HEK293 (cell line): ENCODE data around the gene RHBG.

ENCODE experiments used
- CTCF ChIA-PET: fragments of 350-600 bp; formaldehyde crosslinking; extraction: SDS; loops from one replicate; lab custom pipeline; 2021; ENCODE audit warnings: antibody characterized with exemption; lab: Yijun Ruan, JAX
- POLR2A ChIA-PET: fragments of 300-600 bp; formaldehyde crosslinking; extraction: SDS; loops from one replicate; lab custom pipeline; 2020; ENCODE audit warnings: antibody characterized with exemption, inconsistent platforms; lab: Yijun Ruan, JAX
- H3K27ac ChIP-seq: fragments of 200-500 bp; sonication (Bioruptor generic); 2 replicates; pipeline ENCODE4 v1.5.1; 2014; ENCODE audit warnings: low read depth, low read length, control low read depth, inconsistent platforms; ENCODE audit errors: extremely low read depth
- H3K36me3 ChIP-seq, 2 experiments: fragments of 200-500 bp in 1 of 2; sonication (Bioruptor generic) in 1 of 2; 1 replicate in 1 of 2; 2 replicates in 1 of 2; pipeline ENCODE4 v1.5.1; 2014 to 2017; ENCODE audit warnings: inconsistent platforms in 2 of 2, low read length in 2 of 2; ENCODE audit not compliant: control insufficient read depth in 2 of 2, insufficient read depth in 1 of 2
- H3K4me1 ChIP-seq: fragments of 200-500 bp; sonication (Bioruptor generic); 2 replicates; pipeline ENCODE4 v1.5.1; 2014; ENCODE audit warnings: mild to moderate bottlenecking, low read length, inconsistent platforms; ENCODE audit not compliant: control insufficient read depth, insufficient read depth
- H3K4me3 ChIP-seq: 2 replicates; pipeline ENCODE4 v1.5.1; 2011; ENCODE audit warnings: low read depth, mild to moderate bottlenecking, control low read depth, low read length, moderate library complexity
- H3K9me3 ChIP-seq: fragments of 200-500 bp; sonication (Bioruptor generic); 2 replicates; pipeline ENCODE4 v1.5.1; 2014; ENCODE audit warnings: low read depth, low read length, inconsistent platforms; ENCODE audit not compliant: control insufficient read depth, insufficient read depth
- ATF2 ChIP-seq: fragments of 450-650 bp; formaldehyde crosslinking; IDR thresholded peaks from 2 replicates; pipeline ENCODE4 v1.5.1; 2016; ENCODE audit warnings: missing biosample characterization, missing genetic modification characterization, low read depth
- BCL11A ChIP-seq: fragments of 450-650 bp; formaldehyde crosslinking; IDR thresholded peaks from 2 replicates; pipeline ENCODE4 v1.5.1; 2016; ENCODE audit warnings: low read depth, missing biosample characterization, missing genetic modification characterization
- CTCF ChIP-seq: fragments of 450-650 bp; formaldehyde crosslinking; IDR thresholded peaks from 2 replicates; pipeline ENCODE4 v1.5.1; 2016; ENCODE audit warnings: missing biosample characterization, missing genetic modification characterization
- KLF1 ChIP-seq: fragments of 450-650 bp; formaldehyde crosslinking; IDR thresholded peaks from 2 replicates; pipeline ENCODE4 v1.5.1; 2016; ENCODE audit warnings: missing biosample characterization, missing genetic modification characterization
- MZF1 ChIP-seq: fragments of 450-650 bp; formaldehyde crosslinking; IDR thresholded peaks from 2 replicates; pipeline ENCODE4 v1.5.1; 2017; ENCODE audit warnings: missing biosample characterization, missing genetic modification characterization, borderline replicate concordance
- ZBTB48 ChIP-seq: fragments of 450-650 bp; formaldehyde crosslinking; IDR thresholded peaks from 2 replicates; pipeline ENCODE4 v1.5.1; 2016; ENCODE audit warnings: missing biosample characterization, missing genetic modification characterization
- ZEB2 ChIP-seq: fragments of 450-650 bp; formaldehyde crosslinking; IDR thresholded peaks from 2 replicates; pipeline ENCODE4 v1.5.1; 2016; ENCODE audit warnings: missing biosample characterization, missing genetic modification characterization
- ZNF2 ChIP-seq: fragments of 450-650 bp; formaldehyde crosslinking; IDR thresholded peaks from 2 replicates; pipeline ENCODE4 v1.5.1; 2016; ENCODE audit warnings: missing biosample characterization, missing genetic modification characterization
- ZNF394 ChIP-seq: fragments of 450-650 bp; formaldehyde crosslinking; IDR thresholded peaks from 2 replicates; pipeline ENCODE4 v1.5.1; 2016; ENCODE audit warnings: missing biosample characterization, missing genetic modification characterization, mild to moderate bottlenecking, moderate library complexity, borderline replicate concordance
- ZNF423 ChIP-seq: fragments of 450-650 bp; formaldehyde crosslinking; IDR thresholded peaks from 2 replicates; pipeline ENCODE4 v1.5.1; 2016; ENCODE audit warnings: missing biosample characterization, missing genetic modification characterization
- ZNF433 ChIP-seq: fragments of 450-650 bp; formaldehyde crosslinking; IDR thresholded peaks from 2 replicates; pipeline ENCODE4 v1.5.1; 2016; ENCODE audit warnings: missing biosample characterization, missing genetic modification characterization, low read depth
- ZNF48 ChIP-seq: fragments of 450-650 bp; formaldehyde crosslinking; IDR thresholded peaks from 2 replicates; pipeline ENCODE4 v1.5.1; 2016; ENCODE audit warnings: missing biosample characterization, missing genetic modification characterization
- ZNF561 ChIP-seq: fragments of 450-650 bp; IDR thresholded peaks from 2 replicates; pipeline ENCODE4 v1.5.1; 2018; ENCODE audit warnings: missing biosample characterization, missing genetic modification characterization, borderline replicate concordance
- ZNF654 ChIP-seq: fragments of 450-650 bp; formaldehyde crosslinking; IDR thresholded peaks from 2 replicates; pipeline ENCODE4 v1.5.1; 2016; ENCODE audit warnings: low read depth, missing biosample characterization, missing genetic modification characterization
- ZNF664 ChIP-seq: fragments of 450-650 bp; formaldehyde crosslinking; IDR thresholded peaks from 2 replicates; pipeline ENCODE4 v1.5.1; 2016; ENCODE audit warnings: missing biosample characterization, missing genetic modification characterization
- ZNF677 ChIP-seq: fragments of 450-650 bp; IDR thresholded peaks from 2 replicates; pipeline ENCODE4 v1.5.0; 2018; ENCODE audit warnings: missing biosample characterization, mild to moderate bottlenecking, missing genetic modification characterization, moderate library complexity
- ZSCAN18 ChIP-seq: fragments of 450-650 bp; formaldehyde crosslinking; IDR thresholded peaks from 2 replicates; pipeline ENCODE4 v1.5.1; 2016; ENCODE audit warnings: missing biosample characterization, missing genetic modification characterization
- TF ChIP-seq, protein P1 (sequence below): IDR thresholded peaks from 2 replicates; pipeline ENCODE4 v1.6.1; 2011; ENCODE audit warnings: mild to moderate bottlenecking, low read depth, low read length, borderline replicate concordance
- TF ChIP-seq, protein P2 (sequence below): fragments of 450-650 bp; formaldehyde crosslinking; IDR thresholded peaks from 2 replicates; pipeline ENCODE4 v1.5.1; 2016; ENCODE audit warnings: missing biosample characterization, missing genetic modification characterization

The RHBG gene

DNA sequence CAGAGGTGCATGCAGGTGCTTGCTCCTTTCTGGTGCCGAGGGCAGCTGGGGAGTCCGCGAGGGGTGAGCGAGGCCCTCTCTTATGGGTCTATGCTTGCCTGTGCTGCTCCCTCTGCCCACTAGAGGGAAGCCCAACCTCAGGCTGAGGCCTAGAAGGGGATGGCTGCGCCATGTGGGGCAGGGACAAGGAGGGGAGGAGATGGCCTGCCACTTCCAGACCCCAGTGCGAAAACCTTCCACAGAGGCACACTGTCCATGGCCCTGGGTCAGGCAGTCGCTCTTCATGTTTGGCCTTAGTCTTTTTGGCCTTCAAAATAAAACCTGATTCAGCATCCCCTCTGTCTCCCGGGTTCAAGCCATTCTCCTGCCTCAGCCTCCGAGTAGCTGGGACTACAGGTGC lies 14.0 kb downstream of the RHBG start (continued):
- TF ChIP-seq ZNF654 (peak; percentile 78), ZSCAN18 (no peak), CTCF (tag by site-specific recombination) (peak; percentile 83), ZNF664 (tag by site-specific recombination) (no peak), MZF1 (tag by site-specific recombination) (peak; percentile 49; the same call in 1 of the 2 replicates)
- TF ChIP-seq, protein P1, sequence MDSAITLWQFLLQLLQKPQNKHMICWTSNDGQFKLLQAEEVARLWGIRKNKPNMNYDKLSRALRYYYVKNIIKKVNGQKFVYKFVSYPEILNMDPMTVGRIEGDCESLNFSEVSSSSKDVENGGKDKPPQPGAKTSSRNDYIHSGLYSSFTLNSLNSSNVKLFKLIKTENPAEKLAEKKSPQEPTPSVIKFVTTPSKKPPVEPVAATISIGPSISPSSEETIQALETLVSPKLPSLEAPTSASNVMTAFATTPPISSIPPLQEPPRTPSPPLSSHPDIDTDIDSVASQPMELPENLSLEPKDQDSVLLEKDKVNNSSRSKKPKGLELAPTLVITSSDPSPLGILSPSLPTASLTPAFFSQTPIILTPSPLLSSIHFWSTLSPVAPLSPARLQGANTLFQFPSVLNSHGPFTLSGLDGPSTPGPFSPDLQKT, result no peak
- TF ChIP-seq, all 188 proteins: peak for 8

DNA sequence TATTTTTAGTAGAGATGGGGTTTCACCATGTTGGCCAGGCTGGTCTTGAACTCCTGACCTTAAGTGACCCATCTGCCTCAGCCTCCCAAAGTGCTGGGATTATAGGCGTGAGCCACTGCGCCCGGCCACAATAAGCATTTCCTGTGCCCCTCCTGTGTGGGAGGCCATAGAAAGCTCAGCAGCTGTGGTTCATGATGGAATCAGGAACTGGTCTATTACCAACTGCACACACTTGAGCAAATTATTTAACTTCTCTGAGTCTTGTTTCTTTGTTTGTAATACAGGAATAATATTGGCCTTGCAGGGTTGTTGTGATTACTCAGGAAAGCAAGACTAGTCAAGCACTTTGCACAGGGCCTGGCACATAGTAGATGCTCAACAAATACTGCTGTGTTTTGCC lies 15.0 kb downstream of the RHBG start:
- POLR2A ChIA-PET, result no interaction called here

GRCh38 chr1:156384658-156385057 lies 15.6 kb downstream of the RHBG start:
- CTCF ChIA-PET, result interaction anchor here (0.6 to 17.5 kb wide), 15 partner anchors 9 to 227 kb away, joined by 3 to 439 read pairs (median 5); no protein-coding TSS in a partner anchor
- no peaks in the 10 kb centered on the region for H3K4me1 ChIP-seq
- H3K9me3 ChIP-seq, result no peaks in the 10 kb centered on the region
- no peak overlapping the region for H3K27ac ChIP-seq
- no peaks in the 10 kb centered on the region for H3K36me3 ChIP-seq
- POLR2A ChIA-PET, result no interaction called here
- TF ChIP-seq ZEB2 (tag by site-specific recombination) (no peak), ZNF677 (tag by site-specific recombination) (peak; percentile 51; the same call in 1 of the 2 replicates)
- H3K4me3 ChIP-seq, result no peak overlapping the region

More for the DNA sequence above, 15.0 kb downstream of the RHBG start:
- Histone ChIP-seq H3K27ac (no peak overlapping the region), H3K4me3 (no peak overlapping the region), H3K36me3 (no peaks in the 10 kb centered on the region), H3K4me1 (no peaks in the 10 kb centered on the region), H3K9me3 (no peaks in the 10 kb centered on the region)
- CTCF ChIA-PET, result interaction anchor here (0.7 to 17.5 kb wide), 9 partner anchors 10 to 1159 kb away, joined by 3 to 439 read pairs (median 3); no protein-coding TSS in a partner anchor
- TF ChIP-seq ZNF654, result no peak
- TF ChIP-seq ZBTB48 (tag by site-specific recombination), result no peak
- peak; percentile 78 for TF ChIP-seq ZNF664 (tag by site-specific recombination)
- TF ChIP-seq, protein P2, sequence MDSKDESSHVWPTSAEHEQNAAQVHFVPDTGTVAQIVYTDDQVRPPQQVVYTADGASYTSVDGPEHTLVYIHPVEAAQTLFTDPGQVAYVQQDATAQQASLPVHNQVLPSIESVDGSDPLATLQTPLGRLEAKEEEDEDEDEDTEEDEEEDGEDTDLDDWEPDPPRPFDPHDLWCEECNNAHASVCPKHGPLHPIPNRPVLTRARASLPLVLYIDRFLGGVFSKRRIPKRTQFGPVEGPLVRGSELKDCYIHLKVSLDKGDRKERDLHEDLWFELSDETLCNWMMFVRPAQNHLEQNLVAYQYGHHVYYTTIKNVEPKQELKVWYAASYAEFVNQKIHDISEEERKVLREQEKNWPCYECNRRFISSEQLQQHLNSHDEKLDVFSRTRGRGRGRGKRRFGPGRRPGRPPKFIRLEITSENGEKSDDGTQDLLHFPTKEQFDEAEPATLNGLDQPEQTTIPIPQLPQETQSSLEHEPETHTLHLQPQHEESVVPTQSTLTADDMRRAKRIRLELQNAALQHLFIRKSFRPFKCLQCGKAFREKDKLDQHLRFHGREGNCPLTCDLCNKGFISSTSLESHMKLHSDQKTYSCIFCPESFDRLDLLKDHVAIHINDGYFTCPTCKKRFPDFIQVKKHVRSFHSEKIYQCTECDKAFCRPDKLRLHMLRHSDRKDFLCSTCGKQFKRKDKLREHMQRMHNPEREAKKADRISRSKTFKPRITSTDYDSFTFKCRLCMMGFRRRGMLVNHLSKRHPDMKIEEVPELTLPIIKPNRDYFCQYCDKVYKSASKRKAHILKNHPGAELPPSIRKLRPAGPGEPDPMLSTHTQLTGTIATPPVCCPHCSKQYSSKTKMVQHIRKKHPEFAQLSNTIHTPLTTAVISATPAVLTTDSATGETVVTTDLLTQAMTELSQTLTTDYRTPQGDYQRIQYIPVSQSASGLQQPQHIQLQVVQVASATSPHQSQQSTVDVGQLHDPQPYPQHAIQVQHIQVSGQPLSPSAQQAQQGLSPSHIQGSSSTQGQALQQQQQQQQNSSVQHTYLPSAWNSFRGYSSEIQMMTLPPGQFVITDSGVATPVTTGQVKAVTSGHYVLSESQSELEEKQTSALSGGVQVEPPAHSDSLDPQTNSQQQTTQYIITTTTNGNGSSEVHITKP, result no peak

DNA sequence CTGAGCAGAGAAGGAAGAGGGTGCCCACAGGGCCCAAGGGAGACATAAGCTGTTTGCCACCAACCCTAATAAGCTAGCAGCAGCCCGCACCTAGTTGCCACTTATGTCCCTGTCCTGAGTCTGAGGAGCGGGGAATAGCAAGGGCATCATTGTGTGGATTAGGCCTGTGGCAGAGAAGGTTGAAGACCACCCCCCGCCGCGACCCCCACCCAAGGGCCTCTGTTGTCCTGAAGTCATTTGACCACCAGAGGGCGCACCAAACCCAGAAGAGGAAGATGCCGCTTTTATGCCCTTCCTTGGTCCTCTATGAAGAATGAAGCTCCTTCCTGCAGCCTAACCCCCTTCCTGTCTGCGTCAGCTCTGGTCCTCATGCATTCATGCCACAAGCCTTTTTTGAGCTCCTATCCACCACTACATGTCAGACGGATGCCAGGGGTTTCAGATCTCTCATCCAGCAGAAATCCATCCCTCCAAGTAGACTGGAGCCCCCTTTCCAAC lies 16.6 kb downstream of the RHBG start:
- no peak overlapping the region for H3K27ac ChIP-seq
- H3K4me1 ChIP-seq, result no peaks in the 10 kb centered on the region
- H3K4me3 ChIP-seq, result no peak overlapping the region
- POLR2A ChIA-PET, result interaction anchor here (0.7 to 2.4 kb wide), 3 partner anchors 49 to 72 kb away, joined by 4 to 13 read pairs (median 7); no protein-coding TSS in a partner anchor
- CTCF ChIA-PET, result interaction anchor here (0.6 to 17.5 kb wide), 69 partner anchors 8 to 728 kb away, joined by 3 to 439 read pairs (median 5); partner anchors contain the start of genes MEF2D and TTC24
- H3K9me3 ChIP-seq, result no peaks in the 10 kb centered on the region
- no peaks in the 10 kb centered on the region for H3K36me3 ChIP-seq
- TF ChIP-seq KLF1 (tag by site-specific recombination) (no peak), BCL11A (tag by site-specific recombination) (no peak), ZNF654 (peak; percentile 91), ZNF561 (tag by site-specific recombination) (0 out of 2 replicates have a peak, but pooled peaks have one; percentile 45), ZNF433 (no peak), ATF2 (tag by site-specific recombination) (no peak), ZNF423 (tag by site-specific recombination) (peak; percentile 98), ZNF2 (tag by site-specific recombination) (peak; percentile 72), ZNF48 (tag by site-specific recombination) (no peak), ZNF394 (tag by site-specific recombination) (0 out of 2 replicates have a peak, but pooled peaks have one; percentile 24)
